CD14-positive monocyte (primary cell): ENCODE measurements around the gene GLRX5. TPM values are rescaled to one million over a fixed set of nuclear protein-coding genes. Genes with fewer than 3 reads are reported as not detected.

ENCODE experiments used
- DNase-seq, 3 donors: peaks; one replicate each; pipeline ENCODE4 v3.0.0-alpha.2; 2011 to 2022
- H2AFZ ChIP-seq: 2 replicates; pipeline ENCODE4 v1.6.0; 2012; ENCODE audit warnings: mild to moderate bottlenecking, low read depth, low read length, inconsistent platforms; ENCODE audit not compliant: insufficient read depth, poor library complexity, severe bottlenecking
- H3K27ac ChIP-seq, 2 donors: 1 replicate in 1 of 2; 2 replicates in 1 of 2; pipeline ENCODE4 v1.5.1; 2012 to 2013; ENCODE audit warnings: low read length in 2 of 2, control low read depth in 1 of 2, inconsistent platforms in 1 of 2, low read depth in 1 of 2, mild to moderate bottlenecking in 1 of 2
- H3K27me3 ChIP-seq, 2 donors: one replicate each; pipeline versions ENCODE4 v1.6.0 to v1.6.1; 2011 to 2013; ENCODE audit warnings: low read length in 2 of 2; ENCODE audit not compliant: control insufficient read depth in 2 of 2, insufficient read depth in 2 of 2
- H3K36me3 ChIP-seq, 2 donors: replicated peaks in 1 of 2; 1 replicate in 1 of 2; 2 replicates in 1 of 2; pipeline versions ENCODE4 v1.5.1 to v1.6.1; 2012 to 2013; ENCODE audit warnings: low read length in 2 of 2, control low read depth in 1 of 2, inconsistent platforms in 1 of 2, mild to moderate bottlenecking in 1 of 2; ENCODE audit not compliant: insufficient read depth in 2 of 2, control insufficient read depth in 1 of 2
- H3K4me1 ChIP-seq, 2 donors: 1 replicate in 1 of 2; 2 replicates in 1 of 2; pipeline versions ENCODE4 v1.5.1 to v1.6.1; 2012 to 2013; ENCODE audit warnings: low read length in 2 of 2, control low read depth in 1 of 2, inconsistent platforms in 1 of 2, mild to moderate bottlenecking in 1 of 2, moderate library complexity in 1 of 2; ENCODE audit not compliant: insufficient read depth in 2 of 2, control insufficient read depth in 1 of 2
- H3K4me2 ChIP-seq: replicated peaks from 2 replicates; pipeline ENCODE3; 2012; ENCODE audit warnings: low read length, moderate library complexity, mild to moderate bottlenecking; ENCODE audit not compliant: poor library complexity, severe bottlenecking; ENCODE audit errors: extremely low read depth
- H3K4me3 ChIP-seq, 3 experiments: fragments of 200-600 bp in 1 of 3; sonication (generic) in 1 of 3; replicated peaks in 1 of 3; 1 replicate in 2 of 3; 2 replicates in 1 of 3; pipeline ENCODE4 v1.5.1; 2011 to 2013; ENCODE audit warnings: low read length in 3 of 3, mild to moderate bottlenecking in 3 of 3, control low read depth in 2 of 3, low read depth in 2 of 3, inconsistent platforms in 1 of 3, moderate library complexity in 1 of 3
- H3K79me2 ChIP-seq: 2 replicates; pipeline ENCODE4 v1.6.0; 2012; ENCODE audit warnings: mild to moderate bottlenecking, control low read depth, inconsistent platforms, low read length, moderate library complexity; ENCODE audit not compliant: insufficient read depth
- H3K9ac ChIP-seq: 2 replicates; pipeline ENCODE4 v1.6.0; 2017; ENCODE audit warnings: low read length, mild to moderate bottlenecking; ENCODE audit not compliant: insufficient read depth, poor library complexity, severe bottlenecking
- H3K9me3 ChIP-seq, 2 donors: replicated peaks in 1 of 2; 1 replicate in 1 of 2; 2 replicates in 1 of 2; pipeline versions ENCODE4 v1.5.1 to v1.6.1; 2012 to 2013; ENCODE audit warnings: low read length in 2 of 2, control low read depth in 1 of 2; ENCODE audit not compliant: control insufficient read depth in 1 of 2, insufficient read depth in 1 of 2
- H4K20me1 ChIP-seq: 2 replicates; pipeline ENCODE4 v1.6.0; 2012; ENCODE audit warnings: mild to moderate bottlenecking, low read length, control low read depth, moderate library complexity; ENCODE audit not compliant: insufficient read depth
- H3K27ac Mint-ChIP-seq, 7 donors: one replicate each; pipeline ENCODE4 v1.8.0; 2020; ENCODE audit warnings: mild to moderate bottlenecking in 7 of 7, mixed read lengths in 7 of 7, moderate library complexity in 6 of 7, inconsistent platforms in 2 of 7
- H3K27me3 Mint-ChIP-seq, 3 donors: one replicate each; pipeline ENCODE4 v1.8.0; 2021 to 2022; ENCODE audit warnings: low read depth in 3 of 3, mild to moderate bottlenecking in 3 of 3, mixed read lengths in 3 of 3, moderate library complexity in 3 of 3, inconsistent platforms in 1 of 3
- H3K36me3 Mint-ChIP-seq, 2 donors: one replicate each; pipeline ENCODE4 v1.8.0; 2020; ENCODE audit warnings: mixed read lengths in 2 of 2, inconsistent platforms in 1 of 2, mild to moderate bottlenecking in 1 of 2
- H3K4me1 Mint-ChIP-seq: one replicate; pipeline ENCODE4 v1.8.0; 2020; ENCODE audit warnings: mild to moderate bottlenecking, mixed read lengths
- H3K4me3 Mint-ChIP-seq, 2 donors: one replicate each; pipeline ENCODE4 v1.8.0; 2020; ENCODE audit warnings: mild to moderate bottlenecking in 2 of 2, mixed read lengths in 2 of 2, moderate library complexity in 1 of 2
- H3K9me3 Mint-ChIP-seq, 7 donors: one replicate each; pipeline ENCODE4 v1.8.0; 2020 to 2022; ENCODE audit warnings: mixed read lengths in 7 of 7, mild to moderate bottlenecking in 6 of 7, moderate library complexity in 6 of 7, inconsistent platforms in 2 of 7
- WGBS: methylation state at CpG from one replicate; pipeline ENCODE4 v1.1.5; 2013; ENCODE audit warnings: missing lambda C conversion rate; ENCODE audit not compliant: insufficient coverage; 5-methylcytosine and 5-hydroxymethylcytosine counted together
- intact Hi-C, 2 donors: fragments of 100-400 bp; cut with micrococcal nuclease; formaldehyde crosslinking; loops; one replicate each; pipeline versions ENCODE4 v1.15.0 to v1.15.1; 2023
- polyA plus RNA-seq, 3 donors: library from polyadenylated mRNA; depleted of rRNA in 1 of 3; unstranded in 2 of 3; stranded (reverse) in 1 of 3; fragments of 300-500 nt in 2 of 3; fragments of >200 nt in 1 of 3; fragmentation: Illumina TruSeq in 2 of 3; gene quantifications; 1 replicate in 2 of 3; 2 replicates in 1 of 3; pipeline ENCODE4 v1.2.3, GENCODE V29; 2012 to 2021
- TF ChIP-seq, protein P1 (sequence below): fragments of 200-600 bp; IDR thresholded peaks from one replicate; pipeline ENCODE4 v1.8.0; 2022; ENCODE audit warnings: antibody characterized with exemption, mild to moderate bottlenecking

GLRX5 gene
- polyA plus RNA-seq, 3 donors: 10.9 to 43.1 (median 31.1) TPM

- TF ChIP-seq, protein P1, sequence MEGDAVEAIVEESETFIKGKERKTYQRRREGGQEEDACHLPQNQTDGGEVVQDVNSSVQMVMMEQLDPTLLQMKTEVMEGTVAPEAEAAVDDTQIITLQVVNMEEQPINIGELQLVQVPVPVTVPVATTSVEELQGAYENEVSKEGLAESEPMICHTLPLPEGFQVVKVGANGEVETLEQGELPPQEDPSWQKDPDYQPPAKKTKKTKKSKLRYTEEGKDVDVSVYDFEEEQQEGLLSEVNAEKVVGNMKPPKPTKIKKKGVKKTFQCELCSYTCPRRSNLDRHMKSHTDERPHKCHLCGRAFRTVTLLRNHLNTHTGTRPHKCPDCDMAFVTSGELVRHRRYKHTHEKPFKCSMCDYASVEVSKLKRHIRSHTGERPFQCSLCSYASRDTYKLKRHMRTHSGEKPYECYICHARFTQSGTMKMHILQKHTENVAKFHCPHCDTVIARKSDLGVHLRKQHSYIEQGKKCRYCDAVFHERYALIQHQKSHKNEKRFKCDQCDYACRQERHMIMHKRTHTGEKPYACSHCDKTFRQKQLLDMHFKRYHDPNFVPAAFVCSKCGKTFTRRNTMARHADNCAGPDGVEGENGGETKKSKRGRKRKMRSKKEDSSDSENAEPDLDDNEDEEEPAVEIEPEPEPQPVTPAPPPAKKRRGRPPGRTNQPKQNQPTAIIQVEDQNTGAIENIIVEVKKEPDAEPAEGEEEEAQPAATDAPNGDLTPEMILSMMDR: no peak
- intact Hi-C loops: no loop called here
- H3K4me3 ChIP-seq: no peak overlapping the region
Observed at GRCh38 chr14:95557832-95558231, 23.0 kb downstream of the GLRX5 start.

GRCh38 chr14:95559203-95559602, 24.4 kb downstream of the GLRX5 start:
- H4K20me1 ChIP-seq: no peaks in the 10 kb centered on the region
- Mint-ChIP-seq H3K9me3 (peaks cover 0 to 1% (median 0%) of the 10 kb centered on the region in 7 donors), H3K4me1 (peaks cover 5% of the 10 kb centered on the region), H3K36me3 (no peaks in the 10 kb centered on the region), H3K4me3 (no peak overlapping the region), H3K27ac (no peak overlapping the region), H3K27me3 (peaks cover 7 to 11% (median 8%) of the 10 kb centered on the region in 3 donors)
- no peaks in the 10 kb centered on the region for H3K36me3 ChIP-seq
- DNase-seq: no peak
- TF ChIP-seq, protein P1: no peak
- no peak overlapping the region for H3K4me2 ChIP-seq
- H3K4me3 ChIP-seq: no peak overlapping the region
- no peaks in the 10 kb centered on the region for H3K4me1 ChIP-seq
- H3K79me2 ChIP-seq: no peaks in the 10 kb centered on the region
- no peak overlapping the region for H3K9ac ChIP-seq
- H3K27me3 ChIP-seq: no peaks in the 10 kb centered on the region
- intact Hi-C loops: no loop called here
- 92% methylated on average over 3 of the region's 6 CpGs for WGBS
- no peaks in the 10 kb centered on the region for H3K9me3 ChIP-seq
- H2AFZ ChIP-seq: no peak overlapping the region
- H3K27ac ChIP-seq: no peak overlapping the region

More at GRCh38 chr14:95557832-95558231, 23.0 kb downstream of the GLRX5 start:
- Histone ChIP-seq H4K20me1 (no peaks in the 10 kb centered on the region), H3K27me3 (no peaks in the 10 kb centered on the region), H3K4me1 (no peaks in the 10 kb centered on the region), H3K9ac (no peak overlapping the region), H3K27ac (no peak overlapping the region), H2AFZ (no peak overlapping the region), H3K36me3 (no peaks in the 10 kb centered on the region), H3K9me3 (no peaks in the 10 kb centered on the region), H3K79me2 (no peaks in the 10 kb centered on the region), H3K4me2 (no peak overlapping the region)
- H3K27ac Mint-ChIP-seq: no peak overlapping the region
- H3K27me3 Mint-ChIP-seq: peaks cover 7 to 11% (median 11%) of the 10 kb centered on the region in 3 donors
- peaks cover 4% of the 10 kb centered on the region for H3K4me1 Mint-ChIP-seq
- no CpG with 5 or more reads among the region's 2 CpGs for WGBS
- H3K9me3 Mint-ChIP-seq: peaks cover 0 to 1% (median 0%) of the 10 kb centered on the region in 7 donors
- no peak overlapping the region for H3K4me3 Mint-ChIP-seq
- no peaks in the 10 kb centered on the region for H3K36me3 Mint-ChIP-seq
- no peak for DNase-seq
